ENCODE results near the gene DIDO1.

Gene DIDO1

GRCh38 chr20:62887152-62887859 is 39.0 kb downstream of the DIDO1 start:
- no peak overlapping the region for H3K4me3 ChIP-seq (ENCODE audit: low read length)
- TF ChIP-seq ZNF274 (IDR thresholded peaks at IDR 0.05; ENCODE audit: low read depth, low read length), result no peak

DNA sequence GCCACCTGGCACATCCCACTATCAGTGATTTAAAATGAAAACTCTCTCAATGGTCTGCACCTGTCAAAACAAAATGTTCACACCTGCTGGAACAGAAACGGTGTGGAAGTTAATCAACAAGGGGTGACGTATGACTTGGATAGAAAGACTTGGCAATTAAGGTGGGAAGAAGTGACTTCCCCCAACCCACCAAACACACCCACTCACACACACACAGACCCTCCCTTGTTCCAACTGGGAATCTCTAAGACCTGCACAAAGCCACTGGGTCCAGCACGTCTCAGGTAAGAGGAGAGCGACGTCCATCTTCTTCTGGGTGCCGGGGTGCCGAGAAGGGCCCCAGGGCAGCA is 39.6 kb downstream of the DIDO1 start:
- no peak overlapping the region for H3K4me3 ChIP-seq (ENCODE audit: low read length)
- TF ChIP-seq ZNF274 (IDR thresholded peaks at IDR 0.05; ENCODE audit: low read depth, low read length), result no peak

- H3K4me3 ChIP-seq (ENCODE audit: low read length), result no peak overlapping the region
- TF ChIP-seq ZNF274 (IDR thresholded peaks at IDR 0.05; ENCODE audit: low read depth, low read length), result no peak
Observed at GRCh38 chr20:62885896-62886708, 40.2 kb downstream of the DIDO1 start.

DNA sequence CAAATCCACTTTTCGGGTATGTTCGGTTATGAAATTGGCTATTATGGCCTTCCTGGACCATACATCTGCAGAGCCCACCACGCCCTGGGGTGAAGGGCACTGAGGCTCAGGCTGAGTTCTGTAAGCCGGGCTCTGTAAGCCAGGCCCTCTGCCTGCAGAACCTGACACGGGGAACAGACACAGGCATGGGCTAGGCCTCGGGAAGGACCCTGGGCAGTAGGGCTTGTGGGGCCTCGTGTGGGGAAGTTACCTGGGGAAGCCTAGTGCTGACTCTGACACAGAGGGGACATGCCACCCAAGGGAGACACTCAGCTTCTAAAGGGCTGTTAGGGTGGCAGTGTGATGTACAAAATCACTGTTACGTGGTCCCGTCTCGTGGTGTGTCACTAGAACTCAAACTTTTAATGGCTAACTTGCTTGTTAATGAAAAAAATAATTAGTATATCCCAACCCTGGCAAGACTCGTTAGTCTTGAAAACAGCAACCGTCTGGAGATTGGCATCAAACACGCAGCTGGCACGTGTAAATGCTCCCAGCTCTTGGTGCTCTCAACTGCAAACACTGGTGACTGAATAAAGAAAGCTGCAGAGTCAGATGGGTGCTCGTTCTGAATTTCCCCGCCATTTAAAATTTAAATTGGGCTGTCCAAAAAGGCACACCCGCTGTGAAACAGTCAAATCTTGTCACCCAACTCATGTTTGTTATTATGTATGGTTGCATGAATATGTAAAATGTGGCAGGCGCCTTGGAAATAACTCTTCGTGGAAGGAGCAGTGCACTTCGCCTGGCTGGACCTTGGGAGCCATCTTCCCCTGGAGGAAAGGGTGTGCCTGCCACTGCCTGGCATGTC is 41.0 kb downstream of the DIDO1 start:
- no peak for TF ChIP-seq ZNF274 (IDR thresholded peaks at IDR 0.05; ENCODE audit: low read depth, low read length)
- no peak overlapping the region for H3K4me3 ChIP-seq (ENCODE audit: low read length)

DNA sequence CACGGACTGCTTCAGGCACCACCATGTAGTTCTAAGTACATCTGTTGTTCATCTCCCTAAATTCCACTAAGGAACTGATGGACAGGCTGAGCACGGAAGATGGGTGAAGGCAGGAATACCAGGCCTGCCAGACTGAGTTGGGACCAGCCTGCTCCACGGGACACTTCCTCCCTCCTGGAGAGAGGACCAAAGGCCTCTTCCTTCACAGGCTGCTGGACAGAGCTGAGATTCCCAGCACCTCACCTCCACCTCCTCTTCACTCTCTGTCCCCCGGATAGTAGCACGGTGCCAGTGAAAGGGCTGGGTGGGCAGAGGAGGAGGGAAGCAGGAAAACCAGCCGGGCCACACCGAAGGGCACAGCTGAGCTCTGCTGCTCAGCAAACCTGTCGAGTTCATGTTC is 41.7 kb downstream of the DIDO1 start:
- TF ChIP-seq ZNF274 (IDR thresholded peaks at IDR 0.05; ENCODE audit: low read depth, low read length), result no peak
- no peak overlapping the region for H3K4me3 ChIP-seq (ENCODE audit: low read length)

GRCh38 chr20:62882426-62882825 is 43.9 kb downstream of the DIDO1 start:
- no peak overlapping the region for H3K4me3 ChIP-seq (ENCODE audit: low read length)
- TF ChIP-seq ZNF274 (IDR thresholded peaks at IDR 0.05; ENCODE audit: low read depth, low read length), result no peak

DNA sequence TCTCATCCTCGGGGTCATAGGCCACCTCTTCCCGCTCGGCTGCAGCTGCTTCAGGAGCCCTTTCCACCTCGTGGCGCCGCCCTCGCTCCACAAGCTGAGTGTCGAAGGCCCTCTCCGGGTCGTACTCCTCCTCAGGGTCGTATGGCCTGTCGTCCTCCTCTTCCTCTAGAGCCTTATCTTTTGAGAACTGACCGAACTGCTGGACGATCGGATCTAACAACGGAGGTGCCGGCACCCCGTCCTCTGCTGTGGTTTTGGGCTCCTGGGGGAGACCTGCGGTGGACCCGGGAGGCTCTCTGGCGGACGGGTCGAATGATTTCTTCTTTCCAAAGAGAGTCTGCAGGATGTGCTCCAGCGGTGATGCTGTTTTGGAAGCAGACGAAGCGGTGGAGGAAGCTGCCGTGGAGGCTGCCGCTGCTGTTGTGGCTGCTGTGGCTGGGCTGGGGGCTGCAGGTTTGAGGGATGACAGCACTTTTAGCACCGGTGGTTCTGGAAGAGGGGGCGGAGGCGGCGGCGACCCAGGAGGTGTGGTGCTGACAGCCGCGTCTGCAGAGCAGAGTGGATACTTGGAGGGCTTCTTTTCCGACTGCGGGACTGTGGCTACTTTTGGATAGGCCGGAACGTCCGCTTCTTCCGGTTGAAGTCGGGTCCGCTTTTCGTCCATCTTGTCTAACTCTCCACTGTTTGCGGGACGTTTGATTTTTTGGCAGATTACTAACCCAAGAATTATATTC is 44.5 kb downstream of the DIDO1 start:
- no peak for TF ChIP-seq ZNF274 (IDR thresholded peaks at IDR 0.05; ENCODE audit: low read depth, low read length)
- no peak overlapping the region for H3K4me3 ChIP-seq (ENCODE audit: low read length)

DNA sequence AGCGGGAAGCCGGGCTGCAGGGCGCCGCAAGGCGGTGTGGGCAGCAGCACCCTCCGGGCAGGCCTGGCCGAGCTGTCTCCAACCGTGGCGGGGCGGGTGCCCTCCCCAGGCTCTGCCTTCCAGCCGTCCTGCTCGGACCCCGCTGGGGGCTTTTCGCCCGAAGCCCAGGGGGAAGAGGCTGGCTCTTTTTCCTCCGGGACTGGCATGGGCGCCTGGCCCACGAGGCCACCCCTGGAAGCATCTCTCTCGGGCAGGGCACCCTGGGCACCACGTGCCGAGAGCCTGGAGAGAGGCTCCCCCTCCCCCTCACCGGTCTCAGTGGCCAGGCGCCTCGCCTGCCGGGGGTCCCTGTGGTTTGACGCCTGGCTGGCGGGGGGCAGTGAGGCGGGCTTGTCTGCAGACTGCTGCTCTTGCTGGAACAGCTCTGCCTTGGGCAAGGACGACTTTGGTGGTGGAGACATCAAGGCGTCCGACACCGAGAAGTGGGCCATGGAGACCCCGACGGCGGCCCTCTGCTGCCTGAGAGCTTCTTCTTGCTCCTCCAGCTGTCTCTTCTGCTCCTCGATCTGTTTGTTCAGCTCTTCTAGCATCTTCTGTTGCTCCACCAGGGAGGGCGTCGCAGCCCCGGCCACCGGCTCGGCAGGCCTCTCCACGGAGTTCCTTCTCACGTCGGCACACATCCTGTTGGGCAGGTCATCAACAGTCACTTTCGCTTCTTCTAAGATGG is 45.2 kb downstream of the DIDO1 start:
- no peak overlapping the region for H3K4me3 ChIP-seq (ENCODE audit: low read length)
- no peak for TF ChIP-seq ZNF274 (IDR thresholded peaks at IDR 0.05; ENCODE audit: low read depth, low read length)

DNA sequence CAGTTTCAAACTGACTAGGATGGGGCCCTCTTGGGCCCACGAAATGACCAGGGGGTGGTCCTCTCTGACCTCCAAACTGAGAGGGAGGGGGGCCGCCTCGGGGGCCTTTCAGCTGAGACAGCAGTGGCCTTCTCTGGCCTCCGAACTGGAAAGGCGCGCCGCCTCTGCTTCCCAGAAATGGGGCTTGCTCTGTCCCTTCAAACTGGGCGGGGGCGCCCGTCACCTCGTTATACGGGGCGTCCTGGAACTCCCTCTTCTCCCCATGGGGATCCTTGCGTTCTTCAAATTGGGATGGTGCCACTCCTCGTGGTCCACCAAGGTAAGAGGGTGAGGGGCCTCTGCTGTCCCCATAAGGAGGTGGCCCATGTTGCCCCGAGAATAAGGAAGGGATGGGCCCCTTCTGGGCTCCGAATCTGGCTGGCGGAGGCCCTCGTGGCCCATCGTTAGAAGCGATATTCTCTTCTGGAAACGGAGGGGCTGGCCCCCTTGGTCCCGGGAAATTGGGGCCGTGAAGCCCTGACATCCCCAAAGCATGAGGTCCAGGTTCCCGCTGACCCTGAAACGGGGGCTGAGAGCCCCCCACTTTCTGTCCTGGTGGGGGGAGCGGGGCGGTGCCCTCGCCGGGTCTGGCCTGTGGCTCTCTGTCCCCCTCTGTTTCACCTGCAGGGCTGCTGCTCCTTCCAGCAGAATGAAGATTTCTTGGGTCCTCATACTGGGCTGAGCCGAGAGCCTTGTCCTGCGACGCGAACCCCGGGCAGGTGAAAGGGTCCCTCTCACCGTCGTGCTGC is 46.0 kb downstream of the DIDO1 start:
- H3K4me3 ChIP-seq (ENCODE audit: low read length), result no peak overlapping the region
- TF ChIP-seq ZNF274 (IDR thresholded peaks at IDR 0.05; ENCODE audit: low read depth, low read length), result no peak

GRCh38 chr20:62879275-62880146 is 46.8 kb downstream of the DIDO1 start:
- no peak for TF ChIP-seq ZNF274 (IDR thresholded peaks at IDR 0.05; ENCODE audit: low read depth, low read length)
- H3K4me3 ChIP-seq (ENCODE audit: low read length), result no peak overlapping the region

DNA sequence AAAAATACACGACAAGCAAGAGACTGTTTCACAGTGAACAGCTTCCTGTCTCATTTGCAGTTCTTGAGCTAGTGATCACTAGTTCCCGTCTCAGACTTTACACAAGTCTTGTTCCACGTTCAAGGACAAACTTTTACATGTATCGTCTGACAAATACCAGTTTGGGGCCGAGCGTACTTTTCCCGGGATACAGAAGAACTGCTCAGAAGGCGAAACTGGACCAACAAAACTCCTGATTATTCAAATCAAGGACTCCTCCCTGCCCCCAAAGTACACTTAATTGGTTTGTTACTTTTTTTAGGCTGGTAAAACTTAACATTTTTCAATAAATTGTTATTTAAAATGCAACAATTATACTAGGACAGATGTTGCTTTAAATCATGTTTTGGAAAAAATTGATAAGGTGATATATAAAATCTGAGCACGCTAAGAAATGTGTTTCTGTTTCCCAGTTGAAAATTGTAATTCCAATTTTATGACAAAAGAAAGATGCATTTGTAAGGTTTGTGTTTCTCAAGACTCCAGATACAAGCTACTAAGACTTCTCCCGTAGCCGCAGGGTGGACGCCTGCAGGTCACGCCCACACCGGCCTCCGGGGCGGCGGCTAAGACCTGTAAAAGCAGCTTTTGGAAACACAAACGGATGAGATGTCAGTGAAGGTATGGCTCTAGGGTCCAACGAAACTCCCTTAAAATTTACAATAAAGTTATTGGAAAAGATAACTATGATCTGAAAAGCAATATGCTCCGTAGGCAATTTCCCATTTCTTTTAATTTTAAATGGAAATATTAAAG is 47.9 kb downstream of the DIDO1 start:
- no peak for TF ChIP-seq ZNF274 (IDR thresholded peaks at IDR 0.05; ENCODE audit: low read depth, low read length)
- no peak overlapping the region for H3K4me3 ChIP-seq (ENCODE audit: low read length)

Measured in GM08714 (cell line).